Skeletal muscle satellite cell (primary cell): ENCODE measurements around the gene AMT. TPM values are rescaled to one million over a fixed set of nuclear protein-coding genes. Genes with fewer than 3 reads are reported as not detected.
A peak's percentile ranks its signal among the peaks of the same experiment; 100 is the strongest.

Source experiments
- H3K27me3 ChIP-seq: 2 replicates; pipeline ENCODE4 v1.7.0; 2013; ENCODE audit warnings: low read length; ENCODE audit not compliant: control insufficient read depth, insufficient read depth
- H3K36me3 ChIP-seq: 2 replicates; pipeline ENCODE4 v1.7.0; 2013; ENCODE audit warnings: mild to moderate bottlenecking, control low read depth, low read length; ENCODE audit not compliant: insufficient read depth
- H3K4me1 ChIP-seq: 2 replicates; pipeline ENCODE4 v1.7.0; 2013; ENCODE audit warnings: low read length; ENCODE audit not compliant: control insufficient read depth, insufficient read depth
- H3K4me2 ChIP-seq: 2 replicates; pipeline ENCODE4 v1.7.0; 2013; ENCODE audit warnings: mild to moderate bottlenecking, low read length
- H3K4me3 ChIP-seq: 2 replicates; pipeline ENCODE4 v1.7.0; 2013; ENCODE audit warnings: low read length
- H3K9ac ChIP-seq: 2 replicates; pipeline ENCODE4 v1.7.0; 2013; ENCODE audit warnings: mild to moderate bottlenecking, low read depth, low read length, moderate library complexity
- H3K9me3 ChIP-seq: replicated peaks from 2 replicates; pipeline ENCODE4 v1.7.0; 2013; ENCODE audit warnings: mild to moderate bottlenecking, control low read depth, low read length
- total RNA-seq: library from RNA; depleted of rRNA; stranded (reverse); fragments of >200 nt; gene quantifications from 2 replicates; pipeline ENCODE4 v1.2.3, GENCODE V29; 2012; rRNA removed

AMT gene, protein sequence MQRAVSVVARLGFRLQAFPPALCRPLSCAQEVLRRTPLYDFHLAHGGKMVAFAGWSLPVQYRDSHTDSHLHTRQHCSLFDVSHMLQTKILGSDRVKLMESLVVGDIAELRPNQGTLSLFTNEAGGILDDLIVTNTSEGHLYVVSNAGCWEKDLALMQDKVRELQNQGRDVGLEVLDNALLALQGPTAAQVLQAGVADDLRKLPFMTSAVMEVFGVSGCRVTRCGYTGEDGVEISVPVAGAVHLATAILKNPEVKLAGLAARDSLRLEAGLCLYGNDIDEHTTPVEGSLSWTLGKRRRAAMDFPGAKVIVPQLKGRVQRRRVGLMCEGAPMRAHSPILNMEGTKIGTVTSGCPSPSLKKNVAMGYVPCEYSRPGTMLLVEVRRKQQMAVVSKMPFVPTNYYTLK
- total RNA-seq: not detected in 2 replicates

DNA sequence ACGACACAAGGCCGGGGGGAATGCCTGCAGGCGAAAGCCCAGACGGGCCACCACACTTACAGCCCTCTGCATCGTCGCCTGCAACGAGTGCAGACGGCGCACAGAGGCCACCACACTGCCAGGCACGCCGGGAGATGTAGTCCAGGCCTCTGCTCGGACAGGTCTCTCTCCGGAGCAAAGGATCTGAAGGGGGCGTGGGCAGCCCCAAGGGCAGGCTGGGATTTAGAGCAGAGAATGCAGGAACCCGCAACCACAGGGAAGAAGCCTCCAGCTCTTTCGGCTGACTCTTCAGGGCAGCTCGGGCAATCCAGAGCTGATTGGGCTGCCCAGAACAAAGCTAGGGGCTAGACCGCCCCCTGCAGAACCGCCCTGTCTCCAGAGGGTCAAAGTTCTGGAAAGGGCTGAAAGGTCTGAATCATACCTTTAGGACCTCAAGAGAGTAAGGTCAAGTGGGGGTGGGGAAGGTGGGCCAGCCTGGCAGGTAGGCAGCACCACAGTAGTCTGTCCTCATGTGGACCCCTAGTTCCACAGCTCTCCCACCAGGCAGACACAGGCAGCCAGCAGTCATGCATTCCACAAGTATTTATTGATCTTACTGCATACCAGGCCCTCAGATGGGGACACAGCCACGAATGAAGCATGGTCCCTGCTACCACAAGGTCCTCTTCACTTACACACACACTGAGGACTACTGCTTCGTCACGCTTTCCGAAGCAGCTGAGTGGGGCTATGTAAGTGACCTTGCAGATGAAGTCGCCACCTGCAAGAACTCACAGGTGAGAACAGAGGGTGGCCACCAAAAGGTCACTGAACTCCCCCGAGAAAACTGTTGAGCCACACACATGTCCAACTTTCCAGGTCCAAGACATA lies at the start of gene AMT:
Gene AMT, minus strand, starts transcription at position 95 of the 870 bp plus-strand sequence. Its CDS starts 23 bp downstream, at position 72.
- no peaks in the 10 kb centered on the region for H3K36me3 ChIP-seq
- H3K27me3 ChIP-seq: no peaks in the 10 kb centered on the region
- H3K9me3 ChIP-seq: no peaks in the 10 kb centered on the region
- no peak within 1 kb of the TSS for H3K9ac ChIP-seq
- H3K4me1 ChIP-seq: peaks cover 14% of the 10 kb centered on the region
- H3K4me2 ChIP-seq: no peak within 1 kb of the TSS
- H3K4me3 ChIP-seq: no peak within 1 kb of the TSS

DNA sequence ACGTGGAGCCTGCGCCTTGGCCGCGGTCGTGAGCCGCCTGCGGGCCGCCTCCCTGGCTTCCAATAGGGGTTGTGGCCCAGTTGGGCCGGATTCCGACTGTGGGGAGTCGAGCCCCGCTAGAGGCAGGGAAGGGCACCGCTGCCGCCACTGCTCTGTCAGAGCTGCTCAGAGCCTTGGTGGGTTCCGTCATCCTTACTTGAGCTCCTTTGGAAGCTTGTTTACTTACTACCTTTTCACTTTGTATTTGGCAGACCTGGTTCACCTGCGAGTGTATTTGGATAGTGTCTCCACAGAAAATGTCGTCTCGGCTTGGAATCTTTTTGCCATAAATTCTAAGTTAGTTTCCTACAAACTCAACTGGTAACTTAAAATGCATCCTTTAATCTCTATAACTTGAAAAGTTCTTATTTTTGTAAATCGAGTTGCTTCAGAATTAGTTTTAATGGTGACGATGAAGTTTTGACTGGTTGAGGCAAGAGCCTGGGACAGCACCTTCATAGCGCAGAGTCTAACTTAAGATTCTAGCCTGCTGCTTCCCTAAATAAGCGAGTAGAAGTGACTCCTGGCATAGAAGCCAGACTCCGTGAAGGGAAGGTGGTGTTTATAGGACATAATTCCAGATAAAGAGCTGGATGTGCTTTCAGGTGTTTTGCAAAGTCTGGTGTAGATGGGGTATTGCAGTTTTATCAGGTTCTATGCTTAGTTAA lies 48.6 kb upstream of the AMT start:
- Histone ChIP-seq H3K9me3 (no peaks in the 10 kb centered on the region), H3K4me3 (peak overlapping the region; percentile 91), H3K36me3 (no peaks in the 10 kb centered on the region), H3K9ac (peak overlapping the region; percentile 90), H3K4me1 (peaks cover 28% of the 10 kb centered on the region), H3K4me2 (peak overlapping the region; percentile 97), H3K27me3 (no peaks in the 10 kb centered on the region)

DNA sequence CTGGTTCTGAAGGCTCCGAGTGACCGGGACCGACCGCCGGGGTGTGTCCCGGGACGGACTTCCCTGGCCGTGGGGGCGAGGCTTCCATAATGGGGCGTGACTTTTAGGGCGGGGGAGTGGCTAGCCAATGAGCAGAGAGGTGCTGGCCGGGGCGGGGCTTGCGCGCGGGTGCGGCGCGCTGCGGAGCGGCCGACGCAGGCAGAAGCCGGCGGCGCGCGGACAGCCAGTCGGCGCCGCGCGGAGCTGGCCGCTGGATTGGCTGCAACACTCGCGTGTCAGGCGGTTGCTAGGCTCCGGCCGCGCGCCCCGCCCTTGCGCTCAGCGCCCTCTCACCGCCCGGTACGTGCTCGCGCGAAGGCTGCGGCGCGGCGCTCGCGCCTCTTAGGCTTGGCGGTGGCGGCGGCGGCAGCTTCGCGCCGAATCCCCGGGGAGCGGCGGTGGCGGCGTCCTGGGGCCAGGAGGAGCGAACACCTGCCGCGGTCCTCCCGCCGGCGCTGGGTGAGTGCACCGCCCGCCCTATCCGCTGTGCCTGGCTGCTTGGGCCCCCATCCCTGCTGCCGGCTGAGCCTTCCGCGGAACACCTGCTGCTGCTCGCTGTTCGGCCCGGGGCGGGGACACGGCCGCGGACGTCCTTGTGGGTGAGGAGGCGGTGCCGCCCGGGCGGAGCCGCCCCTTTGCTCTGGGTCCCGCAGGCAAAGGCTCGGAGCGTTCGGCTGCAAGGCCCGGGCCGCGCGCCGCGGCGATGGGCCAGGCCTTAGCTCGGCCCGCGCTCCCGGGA lies 47.9 kb upstream of the AMT start, which contains the start of gene DAG1:
Gene DAG1, plus strand, starts transcription at position 332 of the 778 bp plus-strand sequence. CDS start 40,268 bp downstream, outside the sequence.
- Histone ChIP-seq H3K9me3 (no peaks in the 10 kb centered on the region), H3K27me3 (no peaks in the 10 kb centered on the region), H3K9ac (peak within 1 kb of the TSS; percentile 90)

DNA sequence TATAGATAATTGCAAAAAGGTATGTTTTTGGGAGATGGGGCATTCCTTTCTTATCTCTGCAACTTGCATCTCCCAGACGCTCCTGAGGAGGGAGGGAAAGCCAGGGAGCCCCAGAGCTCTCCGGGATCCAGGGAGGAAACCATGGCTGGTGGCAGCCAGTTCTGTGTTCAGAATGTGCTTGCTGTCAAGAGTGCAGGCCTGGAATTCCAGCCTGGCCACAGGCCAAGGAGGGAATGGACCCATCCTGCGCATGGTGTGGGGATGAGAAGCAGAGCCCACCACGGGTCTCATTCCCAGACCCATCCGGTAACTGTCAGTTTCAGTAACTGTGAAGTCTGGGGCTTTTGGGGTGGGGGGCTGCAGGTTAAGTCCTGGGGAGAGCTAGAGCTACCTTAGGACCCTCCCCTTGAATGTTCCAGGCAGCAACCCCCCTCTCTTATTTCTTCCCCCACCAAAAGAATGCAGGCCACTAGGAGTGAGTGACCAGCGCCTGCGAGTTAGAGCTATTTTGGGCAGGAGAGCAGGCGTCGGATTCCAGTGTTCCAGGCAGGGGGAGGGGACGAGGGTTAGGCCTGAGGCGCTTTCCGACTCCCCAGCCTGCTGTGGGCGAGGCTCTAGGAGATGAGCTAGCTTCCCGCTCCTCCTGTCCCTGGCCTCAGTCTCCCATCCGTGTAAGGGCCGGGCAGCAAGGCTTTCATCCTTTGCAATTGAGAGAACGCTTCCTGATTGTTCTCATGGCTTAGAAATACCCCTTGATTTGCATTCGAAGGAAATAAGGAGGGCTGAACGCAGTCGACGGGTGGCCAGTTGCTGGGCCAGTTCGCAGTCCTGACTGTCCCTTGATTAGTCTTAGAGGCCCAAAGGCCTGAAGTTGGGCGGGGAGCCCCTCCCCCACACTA lies 47.0 kb upstream of the AMT start:
- Histone ChIP-seq H3K36me3 (no peaks in the 10 kb centered on the region), H3K27me3 (no peaks in the 10 kb centered on the region), H3K4me2 (peak overlapping the region; percentile 91), H3K9me3 (no peaks in the 10 kb centered on the region), H3K4me3 (peak overlapping the region; percentile 69), H3K9ac (peak overlapping the region; percentile 81), H3K4me1 (peaks cover 33% of the 10 kb centered on the region)

More for the DNA sequence above, 47.9 kb upstream of the AMT start, which contains the start of gene DAG1:
- Histone ChIP-seq H3K4me3 (peak within 1 kb of the TSS; percentile 91), H3K4me2 (peak within 1 kb of the TSS; percentile 97), H3K36me3 (no peaks in the 10 kb centered on the region), H3K4me1 (peaks cover 32% of the 10 kb centered on the region)

DNA sequence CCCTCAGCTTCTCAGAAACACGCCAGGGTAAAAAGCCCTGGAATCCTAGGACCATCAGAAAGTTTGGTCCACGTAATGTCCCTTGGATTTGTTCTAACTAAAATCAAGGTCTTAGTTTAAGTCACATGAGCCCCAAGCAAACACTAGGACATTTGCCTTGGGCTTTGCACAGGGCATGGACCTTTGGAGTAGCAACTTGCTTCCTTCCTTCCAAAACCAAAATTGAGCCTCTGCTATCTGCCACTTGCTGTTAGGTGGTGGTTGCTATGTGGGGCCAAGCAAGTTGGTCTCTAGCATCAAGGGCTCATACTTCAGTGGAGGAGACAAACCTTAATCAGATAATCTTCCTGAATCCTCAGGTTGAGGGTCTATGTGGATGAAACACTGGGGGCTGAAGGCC lies 43.8 kb upstream of the AMT start:
- H3K27me3 ChIP-seq: no peaks in the 10 kb centered on the region
- no peaks in the 10 kb centered on the region for H3K9me3 ChIP-seq
- H3K9ac ChIP-seq: no peak overlapping the region
- no peak overlapping the region for H3K4me3 ChIP-seq
- no peaks in the 10 kb centered on the region for H3K36me3 ChIP-seq
- peaks cover 34% of the 10 kb centered on the region for H3K4me1 ChIP-seq
- no peak overlapping the region for H3K4me2 ChIP-seq

DNA sequence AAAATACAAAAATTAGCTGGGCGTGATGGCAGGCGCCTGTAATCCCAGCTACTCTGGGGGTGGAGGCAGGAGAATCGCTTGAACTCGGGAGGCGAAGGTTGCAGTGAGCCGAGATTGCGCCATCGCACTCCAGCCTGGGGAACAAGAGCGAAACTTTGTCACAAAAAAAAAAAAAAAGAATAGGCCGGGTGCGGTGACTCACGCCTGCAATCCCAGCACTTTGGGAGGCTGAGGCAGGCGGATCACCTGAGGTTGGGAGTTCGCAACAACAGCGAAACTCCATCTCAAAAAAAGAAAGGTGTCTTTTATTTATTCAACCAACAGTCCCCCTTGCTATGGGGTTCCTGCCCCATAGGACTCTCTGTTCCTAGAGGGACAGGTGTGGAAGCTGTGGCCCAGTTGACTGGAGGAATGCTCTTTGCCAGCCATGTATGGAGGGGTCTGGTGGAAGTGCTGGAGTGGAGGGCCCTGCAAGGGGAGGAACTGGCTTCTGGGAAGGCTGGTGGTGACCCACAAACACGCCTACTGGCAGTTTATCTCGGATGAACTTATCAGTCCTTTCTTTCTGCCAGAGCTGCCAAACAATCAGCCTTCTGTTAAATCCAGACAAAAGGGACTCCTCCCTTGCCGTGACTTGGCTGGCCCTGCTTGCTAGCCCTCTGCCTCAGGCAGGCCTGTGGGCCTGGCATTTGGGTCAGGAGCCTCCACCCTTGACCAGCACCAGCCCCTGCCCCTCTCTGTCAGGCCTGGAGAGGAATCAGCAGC lies 43.2 kb upstream of the AMT start:
- Histone ChIP-seq H3K4me1 (peaks cover 36% of the 10 kb centered on the region), H3K36me3 (no peaks in the 10 kb centered on the region), H3K27me3 (no peaks in the 10 kb centered on the region), H3K9me3 (no peaks in the 10 kb centered on the region), H3K9ac (no peak overlapping the region), H3K4me3 (no peak overlapping the region), H3K4me2 (no peak overlapping the region)

DNA sequence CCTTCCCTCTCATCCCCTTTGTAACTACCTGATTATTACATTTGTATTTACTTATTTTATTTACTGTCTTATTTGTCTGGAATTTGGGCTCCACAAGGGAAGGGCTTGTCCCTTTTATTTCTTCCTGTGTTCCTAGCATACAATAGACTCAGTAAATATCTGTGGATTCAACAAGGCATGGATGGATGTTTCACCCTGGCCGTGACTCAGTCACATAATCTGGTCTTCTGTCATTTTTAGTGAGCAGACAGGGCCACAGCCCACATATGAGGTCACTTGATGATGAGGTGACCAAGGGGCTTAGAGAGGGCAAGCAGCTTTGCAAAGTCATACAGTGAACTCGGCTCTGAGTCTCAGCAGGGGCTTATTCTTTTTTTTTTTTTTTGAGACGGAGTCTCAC lies 39.9 kb upstream of the AMT start:
- Histone ChIP-seq H3K4me3 (no peak overlapping the region), H3K9ac (peak overlapping the region; percentile 47), H3K4me1 (peaks cover 36% of the 10 kb centered on the region)

DNA sequence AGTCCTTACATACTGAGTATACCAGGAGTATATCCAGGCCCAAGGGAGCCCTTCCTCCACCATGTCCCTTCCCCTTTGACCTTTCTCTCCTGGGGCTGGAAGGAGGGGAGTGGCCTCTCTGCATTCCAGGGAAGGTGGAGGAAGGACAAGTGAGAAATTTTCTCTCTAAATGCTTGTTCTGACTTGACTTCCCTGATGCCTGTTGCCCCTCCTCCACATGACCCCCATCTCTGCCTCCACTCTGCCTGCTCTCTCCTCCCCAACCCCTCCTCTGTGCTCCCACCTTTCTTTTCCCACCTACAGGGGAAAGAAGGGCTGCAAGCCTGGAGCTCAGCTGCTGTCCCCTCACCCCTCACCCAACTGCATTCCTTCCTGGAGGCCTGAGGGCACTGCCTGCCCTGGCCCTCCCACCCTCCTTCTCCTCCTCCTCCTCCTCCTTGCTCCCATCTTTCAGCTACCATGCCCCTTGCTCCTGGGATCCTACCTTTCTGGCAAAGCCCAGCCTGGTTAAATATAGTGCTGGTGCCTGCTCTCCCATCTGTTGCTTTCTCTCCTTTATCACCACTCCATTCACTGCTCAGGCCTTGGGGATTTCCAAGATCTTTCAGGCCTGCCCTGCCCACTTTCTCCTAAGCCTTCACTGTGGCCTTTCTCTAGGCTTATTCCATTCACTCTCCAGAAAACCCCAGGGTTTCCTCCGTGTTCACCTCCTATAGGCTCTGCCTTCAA lies 39.3 kb upstream of the AMT start:
- H3K4me1 ChIP-seq: peaks cover 39% of the 10 kb centered on the region
- H3K9ac ChIP-seq: peak overlapping the region; percentile 47

More for the DNA sequence above, 39.9 kb upstream of the AMT start:
- Histone ChIP-seq H3K36me3 (no peaks in the 10 kb centered on the region), H3K27me3 (no peaks in the 10 kb centered on the region), H3K4me2 (peak overlapping the region; percentile 14), H3K9me3 (no peaks in the 10 kb centered on the region)

DNA sequence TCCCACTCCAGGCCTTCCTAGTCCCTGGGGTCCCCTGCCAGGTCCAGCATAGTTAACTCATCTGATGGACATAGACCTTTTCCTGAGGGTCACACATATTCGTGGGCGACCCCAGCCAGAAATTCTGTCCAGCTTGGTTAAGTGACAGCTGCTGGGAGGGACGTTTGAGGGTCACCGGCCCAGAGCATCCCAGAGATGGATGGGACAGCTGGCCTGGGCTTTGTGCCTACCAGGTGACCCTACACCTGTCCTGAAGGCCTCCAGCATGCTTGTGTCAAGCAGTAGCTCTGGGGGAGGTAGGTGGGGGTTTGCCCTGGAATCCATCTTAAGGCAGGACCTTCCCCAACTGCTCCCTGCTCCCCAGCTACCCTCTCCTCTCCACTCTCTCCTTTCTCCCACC lies 38.7 kb upstream of the AMT start:
- no peaks in the 10 kb centered on the region for H3K36me3 ChIP-seq
- no peaks in the 10 kb centered on the region for H3K9me3 ChIP-seq
- H3K4me1 ChIP-seq: peaks cover 43% of the 10 kb centered on the region
- H3K4me3 ChIP-seq: no peak overlapping the region
- no peaks in the 10 kb centered on the region for H3K27me3 ChIP-seq
- H3K9ac ChIP-seq: no peak overlapping the region
- no peak overlapping the region for H3K4me2 ChIP-seq

More for the DNA sequence above, 39.3 kb upstream of the AMT start:
- no peak overlapping the region for H3K4me3 ChIP-seq
- no peaks in the 10 kb centered on the region for H3K9me3 ChIP-seq
- no peaks in the 10 kb centered on the region for H3K27me3 ChIP-seq
- H3K36me3 ChIP-seq: no peaks in the 10 kb centered on the region
- H3K4me2 ChIP-seq: peak overlapping the region; percentile 14
